Measurements from ENCODE around the gene SLC25A26. TPM values are rescaled to one million over a fixed set of nuclear protein-coding genes. Genes with fewer than 3 reads are reported as not detected.

Gene SLC25A26
- total RNA-seq, 1 experiment from 2014 or later, result 13.2 TPM

- ATAC-seq, result no peak
These were observed 39.6 kb downstream of the SLC25A26 start for GRCh38 chr3:66260431-66260830.

GRCh38 chr3:66261355-66261754, 40.6 kb downstream of the SLC25A26 start:
- Histone ChIP-seq H3K9me3 (ENCODE audit: control insufficient read depth, insufficient read depth, low read depth, low read length) (no peaks in the 10 kb centered on the region), H3K27me3 (ENCODE audit: control insufficient read depth, insufficient read depth, low read length) (no peaks in the 10 kb centered on the region), H3K4me1 (ENCODE audit: control insufficient read depth, insufficient read depth, low read length) (no peaks in the 10 kb centered on the region), H3K27ac (ENCODE audit: low read length) (no peak overlapping the region), H3K4me3 (ENCODE audit: low read depth in 2 of 2, low read length in 2 of 2) (no peak overlapping the region), H3K36me3 (ENCODE audit: control insufficient read depth, insufficient read depth, low read length) (no peaks in the 10 kb centered on the region)
- CTCF ChIA-PET, result no interaction called here
- in situ Hi-C loops (cut with HindIII; ENCODE audit: low pct_unique_long_range_greater_than_20kb, low sequenced_read_pairs) (no loop called here), intact Hi-C loops (cut with micrococcal nuclease; ENCODE audit: unreplicated experiment) (no loop called here)
- TF ChIP-seq POLR2AphosphoS5 (IDR thresholded peaks at IDR 0.05; ENCODE audit: low read depth, low read length) (no peak), SIN3A (IDR thresholded peaks at IDR 0.05; ENCODE audit: borderline replicate concordance, insufficient read depth, low read depth, low read length) (no peak), TCF7L2 (IDR thresholded peaks at IDR 0.05; ENCODE audit: low read depth, low read length) (no peak), CTCF (IDR thresholded peaks at IDR 0.05) (no peak), REST (IDR thresholded peaks at IDR 0.05; ENCODE audit: insufficient read depth in 1 of 2, low read depth in 2 of 2, low read length in 1 of 2) (no peak)
- DNase-seq (ENCODE audit: low read depth, low spot score) (no peak), ATAC-seq (no peak)
- no TSS peak for BruUV-seq (replicated peaks)
- POLR2A ChIA-PET, result no interaction called here

More at GRCh38 chr3:66260431-66260830, 39.6 kb downstream of the SLC25A26 start:
- no peak for TF ChIP-seq TCF7L2 (IDR thresholded peaks at IDR 0.05; ENCODE audit: low read depth, low read length)
- no peak for TF ChIP-seq POLR2AphosphoS5 (IDR thresholded peaks at IDR 0.05; ENCODE audit: low read depth, low read length)
- TF ChIP-seq CTCF (IDR thresholded peaks at IDR 0.05), result no peak
- no peak for TF ChIP-seq REST (IDR thresholded peaks at IDR 0.05; ENCODE audit: insufficient read depth in 1 of 2, low read depth in 2 of 2, low read length in 1 of 2)
- no peak for TF ChIP-seq SIN3A (IDR thresholded peaks at IDR 0.05; ENCODE audit: borderline replicate concordance, insufficient read depth, low read depth, low read length)
- H3K4me1 ChIP-seq (ENCODE audit: control insufficient read depth, insufficient read depth, low read length), result no peaks in the 10 kb centered on the region
- H3K4me3 ChIP-seq (ENCODE audit: low read depth in 2 of 2, low read length in 2 of 2), result no peak overlapping the region
- no TSS peak for BruUV-seq (replicated peaks)
- in situ Hi-C loops (cut with HindIII; ENCODE audit: low pct_unique_long_range_greater_than_20kb, low sequenced_read_pairs) (no loop called here), intact Hi-C loops (cut with micrococcal nuclease; ENCODE audit: unreplicated experiment) (no loop called here)
- CTCF ChIA-PET, result no interaction called here
- POLR2A ChIA-PET, result no interaction called here
- no peak for DNase-seq (ENCODE audit: low read depth, low spot score)
- H3K9me3 ChIP-seq (ENCODE audit: control insufficient read depth, insufficient read depth, low read depth, low read length), result no peaks in the 10 kb centered on the region
- H3K27me3 ChIP-seq (ENCODE audit: control insufficient read depth, insufficient read depth, low read length), result no peaks in the 10 kb centered on the region
- H3K36me3 ChIP-seq (ENCODE audit: control insufficient read depth, insufficient read depth, low read length), result no peaks in the 10 kb centered on the region
- H3K27ac ChIP-seq (ENCODE audit: low read length), result no peak overlapping the region
